GM12878 (cell line): Measurements from ENCODE around the gene WBP11. TPM values are rescaled to one million over a fixed set of nuclear protein-coding genes. Genes with fewer than 3 reads are reported as not detected.

Source experiments
- ATAC-seq: fragments of 200-7000 bp; cut with Tn5 transposase; 3 replicates; pipeline ENCODE4 v1.9.1; 2020; ENCODE audit warnings: mild to moderate bottlenecking, moderate library complexity
- BruUV-seq: library from RNA; stranded (reverse); fragments of 400-500 nt; replicated peaks from 2 replicates; lab custom pipeline; 2021; lab: Mats Ljungman, UMichigan
- CTCF ChIA-PET: fragments of 300-600 bp; sonication (Branson Sonifier 250); formaldehyde crosslinking; extraction: SDS; loops from one replicate; lab custom pipeline; 2021; ENCODE audit warnings: inconsistent platforms; lab: Yijun Ruan, JAX
- POLR2A ChIA-PET: fragments of 350-600 bp; formaldehyde crosslinking; extraction: SDS; loops from one replicate; lab custom pipeline; 2021; ENCODE audit warnings: inconsistent platforms; lab: Charles Lee
- RAD21 ChIA-PET: fragments of 300-600 bp; sonication (Branson Sonifier 250); formaldehyde crosslinking; loops from one replicate; lab custom pipeline; 2023; ENCODE audit warnings: antibody characterized with exemption; ENCODE audit not compliant: unreplicated experiment; lab: Charles Lee
- SMC1A ChIA-PET: fragments of 300-600 bp; sonication (Branson Sonifier 250); formaldehyde crosslinking; loops from one replicate; lab custom pipeline; 2023; ENCODE audit not compliant: unreplicated experiment, uncharacterized antibody; lab: Charles Lee
- DNase-seq: peaks from one replicate; pipeline ENCODE4 v3.0.0-alpha.2; 2011; ENCODE audit warnings: low read depth, low spot score
- FAIRE-seq: peaks from 3 replicates; lab custom pipeline; 2011; peaks lifted over from hg19 to GRCh38; lab: Jason Lieb, UNC
- H2AFZ ChIP-seq: 2 replicates; pipeline ENCODE4 v1.6.0; 2011; ENCODE audit warnings: low read depth, low read length, control low read depth; ENCODE audit not compliant: control insufficient read depth
- H3K27ac ChIP-seq: 2 replicates; pipeline ENCODE4 v1.5.1; 2011; ENCODE audit warnings: control low read depth; ENCODE audit not compliant: control insufficient read depth, insufficient read depth
- H3K27me3 ChIP-seq, 2 experiments: replicated peaks in 1 of 2; 2 replicates each; pipeline versions ENCODE4 v1.6.0 to v1.6.1; 2011; ENCODE audit warnings: low read length in 1 of 2; ENCODE audit not compliant: control insufficient read depth in 2 of 2, insufficient read depth in 2 of 2
- H3K36me3 ChIP-seq, 2 experiments: 2 replicates each; pipeline ENCODE4 v1.5.1; 2011; ENCODE audit warnings: low read length in 1 of 2; ENCODE audit not compliant: control insufficient read depth in 2 of 2, insufficient read depth in 2 of 2
- H3K4me1 ChIP-seq: 2 replicates; pipeline ENCODE4 v1.6.1; 2011; ENCODE audit warnings: mild to moderate bottlenecking, low read length, moderate library complexity, mixed read lengths; ENCODE audit not compliant: control insufficient read depth, insufficient read depth
- H3K4me2 ChIP-seq: 2 replicates; pipeline ENCODE4 v1.6.0; 2011; ENCODE audit warnings: control low read depth; ENCODE audit not compliant: control insufficient read depth, insufficient read depth
- H3K4me3 ChIP-seq: fragments of 200-600 bp; sonication (generic); 2 replicates; pipeline ENCODE4 v1.5.1; 2016
- H3K79me2 ChIP-seq: 2 replicates; pipeline ENCODE4 v1.6.0; 2011; ENCODE audit warnings: low read length; ENCODE audit not compliant: control insufficient read depth, insufficient read depth
- H3K9ac ChIP-seq: 2 replicates; pipeline ENCODE4 v1.8.0; 2011; ENCODE audit warnings: low read length, control low read depth, mixed read lengths; ENCODE audit not compliant: control insufficient read depth, insufficient read depth
- H3K9me3 ChIP-seq: replicated peaks from 3 replicates; pipeline ENCODE4 v1.5.1; 2011; ENCODE audit warnings: mild to moderate bottlenecking, low read length; ENCODE audit not compliant: control insufficient read depth, insufficient read depth
- H4K20me1 ChIP-seq: 2 replicates; pipeline ENCODE4 v1.6.0; 2011; ENCODE audit not compliant: control insufficient read depth, insufficient read depth
- CBX5 ChIP-seq: sonication (generic); IDR thresholded peaks from 2 replicates; pipeline ENCODE4 v1.6.1; 2016; ENCODE audit warnings: low read depth, moderate library complexity, mild to moderate bottlenecking, inconsistent platforms
- CREB1 ChIP-seq: IDR thresholded peaks from 2 replicates; pipeline ENCODE4 v1.6.1; 2012; ENCODE audit warnings: low read depth, mild to moderate bottlenecking, inconsistent platforms
- CTCF ChIP-seq, 3 experiments: IDR thresholded peaks in 2 of 3; conservative IDR thresholded peaks in 1 of 3; 2 replicates each; pipeline ENCODE4 v1.5.1; 2011; ENCODE audit warnings: low read depth in 3 of 3, low read length in 3 of 3, mild to moderate bottlenecking in 3 of 3, control low read depth in 2 of 3, moderate library complexity in 2 of 3, inconsistent platforms in 1 of 3, mixed read lengths in 1 of 3; ENCODE audit not compliant: control insufficient read depth in 2 of 3, insufficient read depth in 1 of 3; ENCODE audit errors: extremely low read depth in 1 of 3
- GATAD2B ChIP-seq: fragments of 450-650 bp; conservative IDR thresholded peaks from 2 replicates; pipeline ENCODE4 v1.6.1; 2017; ENCODE audit warnings: low read depth, mild to moderate bottlenecking, moderate library complexity
- HCFC1 ChIP-seq: fragments of 150-350 bp; IDR thresholded peaks from 2 replicates; pipeline ENCODE4 v1.6.1; 2014; ENCODE audit warnings: low read length
- KAT2A ChIP-seq: conservative IDR thresholded peaks from 2 replicates; pipeline ENCODE4 v1.6.1; 2011; ENCODE audit warnings: low read depth, low read length; ENCODE audit not compliant: control insufficient read depth
- KDM1A ChIP-seq: fragments of 200-600 bp; sonication (generic); IDR thresholded peaks from 2 replicates; pipeline ENCODE4 v1.6.1; 2016; ENCODE audit warnings: borderline replicate concordance
- POLR2AphosphoS5 ChIP-seq: IDR thresholded peaks from 2 replicates; pipeline ENCODE4 v1.6.1; 2011; ENCODE audit warnings: mild to moderate bottlenecking, low read length, inconsistent platforms
- POU2F2 ChIP-seq: IDR thresholded peaks from 3 replicates; pipeline ENCODE4 v1.6.1; 2011; ENCODE audit warnings: low read depth, mild to moderate bottlenecking, low read length, borderline replicate concordance
- SKIL ChIP-seq: fragments of 450-650 bp; IDR thresholded peaks from 2 replicates; pipeline ENCODE4 v1.6.1; 2017; ENCODE audit warnings: mild to moderate bottlenecking, low read depth, inconsistent platforms; ENCODE audit not compliant: poor library complexity, severe bottlenecking
- TARDBP ChIP-seq: IDR thresholded peaks from 2 replicates; pipeline ENCODE4 v1.6.1; 2016; ENCODE audit warnings: borderline replicate concordance
- YBX1 ChIP-seq: fragments of 450-650 bp; IDR thresholded peaks from 2 replicates; pipeline ENCODE4 v1.6.1; 2016; ENCODE audit warnings: antibody characterized with exemption
- WGBS: methylation state at CpG from one replicate; pipeline ENCODE4 v1.1.6; 2016; ENCODE audit warnings: low lambda C conversion rate; ENCODE audit not compliant: insufficient replicate concordance, insufficient coverage; ENCODE audit errors: missing lambda C conversion rate; 5-methylcytosine and 5-hydroxymethylcytosine counted together
- in situ Hi-C: fragments of 300-500 bp; cut with MboI; formaldehyde crosslinking; loops from 9 replicates; pipeline ENCODE4 v1.14.3; 2018; ENCODE audit warnings: mixed read lengths
- intact Hi-C: fragments of 100-400 bp; cut with micrococcal nuclease; formaldehyde crosslinking; loops from one replicate; pipeline ENCODE4 v1.14.2; 2022; ENCODE audit not compliant: unreplicated experiment
- polyA plus RNA-seq, 11 experiments: library from polyadenylated mRNA; depleted of rRNA in 4 of 11; unstranded in 6 of 11; stranded (reverse) in 5 of 11; fragments of >200 nt; fragmentation: Nextera tagmentation in 4 of 11; fragmentation: Illumina TruSeq in 1 of 11; extraction: Ambion mirVana in 4 of 11; extraction: Trizol in 1 of 11; gene quantifications; 1 replicate in 1 of 11; 2 replicates in 10 of 11; pipeline versions ENCODE4 v1.2.1 to v1.2.3, GENCODE V29; 2011 to 2016; ENCODE audit warnings: inconsistent platforms in 2 of 11, missing spikeins in 2 of 11, low read depth in 1 of 11
- total RNA-seq, 4 experiments: library from RNA; depleted of rRNA in 3 of 4; stranded (reverse); fragments of >200 nt in 3 of 4; fragmentation: Illumina TruSeq in 1 of 4; extraction: Trizol in 1 of 4; gene quantifications; 2 replicates each; pipeline versions ENCODE4 v1.2.1 to v1.2.3, GENCODE V29; 2013 to 2021
- TF ChIP-seq, protein P1 (sequence below): fragments of 450-650 bp; IDR thresholded peaks from 2 replicates; pipeline ENCODE4 v1.6.1; 2018; ENCODE audit warnings: borderline replicate concordance, mild to moderate bottlenecking; ENCODE audit not compliant: partially characterized antibody

The WBP11 gene
- total and polyA plus RNA-seq, 10 of the 15 experiments (the other 5 are each of a cell fraction or from before 2014, with no cell fraction given), result 11.5 to 107 (median 29.1) TPM

DNA sequence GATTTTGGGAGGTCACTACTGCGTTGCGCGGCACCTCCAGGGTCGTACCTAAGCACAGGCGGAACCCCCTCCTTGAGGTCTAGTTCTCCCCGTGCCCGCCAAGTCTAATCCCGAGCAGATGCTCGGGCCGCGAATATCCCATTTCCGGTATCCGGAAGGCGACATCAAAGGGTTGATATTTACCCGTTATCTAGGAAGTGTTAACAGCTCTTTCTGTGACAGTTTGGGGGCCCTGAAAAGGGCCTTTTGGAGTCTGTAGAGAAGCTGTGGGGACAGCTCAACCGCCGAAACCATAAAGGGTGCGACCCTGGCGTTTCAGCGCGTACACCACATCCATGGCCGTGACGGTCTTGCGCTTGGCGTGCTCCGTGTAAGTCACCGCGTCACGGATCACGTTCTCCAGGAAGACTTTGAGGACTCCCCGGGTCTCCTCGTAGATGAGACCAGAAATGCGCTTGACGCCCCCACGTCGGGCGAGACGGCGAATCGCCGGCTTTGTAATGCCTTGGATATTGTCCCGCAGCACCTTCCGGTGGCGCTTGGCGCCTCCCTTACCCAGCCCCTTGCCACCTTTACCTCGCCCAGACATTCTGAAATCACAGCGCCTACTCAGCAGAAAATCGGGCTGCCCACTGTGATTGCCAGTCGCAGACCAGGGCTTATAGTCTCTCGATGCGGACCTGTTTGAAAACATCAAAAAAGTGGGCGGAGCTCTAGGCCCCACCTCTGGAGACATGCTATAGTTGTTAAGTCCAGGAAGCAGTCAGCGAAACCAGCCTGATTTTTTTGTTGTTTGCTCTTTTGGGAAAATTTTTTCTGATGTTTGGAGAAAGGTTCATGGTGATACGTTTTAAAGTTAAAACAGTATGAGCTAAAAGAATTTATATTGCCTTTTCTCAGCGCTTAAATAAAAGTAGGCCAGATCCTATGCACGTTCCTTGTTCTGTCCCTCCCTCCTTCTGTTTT is 32.5 kb downstream of the WBP11 start:
- Histone ChIP-seq H3K9ac (peak overlapping the region; percentile 99), H3K27me3 (no peaks in the 10 kb centered on the region), H3K4me1 (peaks cover 5% of the 10 kb centered on the region), H3K27ac (peak overlapping the region; percentile 99), H3K4me2 (peak overlapping the region; percentile 73), H3K9me3 (peaks cover 9% of the 10 kb centered on the region; the same call in 2 of the 3 replicates), H2AFZ (peak overlapping the region; percentile 43), H4K20me1 (no peaks in the 10 kb centered on the region), H3K79me2 (peaks cover 61% of the 10 kb centered on the region), H3K4me3 (peak overlapping the region; percentile 83), H3K36me3 (peaks cover 0 to 5% of the 10 kb centered on the region in 2 experiments; a peak in 2 of 4 replicates)
- CTCF ChIA-PET, result interaction anchor here (0.7 to 3.6 kb wide), 11 partner anchors 11 to 533 kb away, joined by 3 to 38 read pairs (median 4); partner anchors contain the start of genes ATF7IP, C12orf60, SMCO3 and WBP11
- under 1% methylated on average over 56 of the region's 56 CpGs for WGBS
- FAIRE-seq, result peak; percentile 81
- in situ Hi-C loops, result loop anchor here (10.0 to 25.0 kb wide), 2 partner anchors 184 to 1867 kb away; no protein-coding TSS in a partner anchor
- peak; percentile 97 for DNase-seq
- BruUV-seq, result TSS peak; percentile 81
- peak; percentile 51 for ATAC-seq
- RAD21 ChIA-PET, result interaction anchor here (0.9 to 9.5 kb wide), 16 partner anchors 10 to 533 kb away, joined by 3 to 89 read pairs (median 4); partner anchors contain the start of genes ARHGDIB, C12orf60 and WBP11
- POLR2A ChIA-PET, result interaction anchor here (0.6 to 3.3 kb wide), 11 partner anchors 8 to 960 kb away, joined by 3 to 41 read pairs (median 3); partner anchors contain the start of genes C12orf60 and WBP11
- SMC1A ChIA-PET, result interaction anchor here (0.5 to 3.6 kb wide), 17 partner anchors 12 to 533 kb away, joined by 3 to 52 read pairs (median 4); partner anchors contain the start of genes ATF7IP, C12orf60 and WBP11
- intact Hi-C loops, result loop anchor here (2.0 to 5.0 kb wide), 6 partner anchors 190 to 1112 kb away; partner anchors contain the start of genes ARHGDIB, ATF7IP and STRAP
- TF ChIP-seq YBX1 (no peak), KAT2A (no peak), POLR2AphosphoS5 (peak; percentile 98), TARDBP (no peak), POU2F2 (peak; percentile 99), KDM1A (no peak), GATAD2B (peak; percentile 65; the same call in 1 of the 2 replicates), CREB1 (peak; percentile 75), SKIL (peak; percentile 82), CTCF (IDR thresholded peaks at IDR 0.05 in 2 of 3, conservative IDR thresholded peaks at IDR 0.05 in 1 of 3; ENCODE audit: control insufficient read depth in 2 of 3, extremely low read depth in 1 of 3, insufficient read depth in 1 of 3, low read depth in 3 of 3, low read length in 3 of 3) (no peak), CBX5 (0 out of 2 replicates have a peak, but pooled peaks have one; percentile 60), HCFC1 (no peak; the same call in none of the 2 replicates)
- TF ChIP-seq, protein P1, sequence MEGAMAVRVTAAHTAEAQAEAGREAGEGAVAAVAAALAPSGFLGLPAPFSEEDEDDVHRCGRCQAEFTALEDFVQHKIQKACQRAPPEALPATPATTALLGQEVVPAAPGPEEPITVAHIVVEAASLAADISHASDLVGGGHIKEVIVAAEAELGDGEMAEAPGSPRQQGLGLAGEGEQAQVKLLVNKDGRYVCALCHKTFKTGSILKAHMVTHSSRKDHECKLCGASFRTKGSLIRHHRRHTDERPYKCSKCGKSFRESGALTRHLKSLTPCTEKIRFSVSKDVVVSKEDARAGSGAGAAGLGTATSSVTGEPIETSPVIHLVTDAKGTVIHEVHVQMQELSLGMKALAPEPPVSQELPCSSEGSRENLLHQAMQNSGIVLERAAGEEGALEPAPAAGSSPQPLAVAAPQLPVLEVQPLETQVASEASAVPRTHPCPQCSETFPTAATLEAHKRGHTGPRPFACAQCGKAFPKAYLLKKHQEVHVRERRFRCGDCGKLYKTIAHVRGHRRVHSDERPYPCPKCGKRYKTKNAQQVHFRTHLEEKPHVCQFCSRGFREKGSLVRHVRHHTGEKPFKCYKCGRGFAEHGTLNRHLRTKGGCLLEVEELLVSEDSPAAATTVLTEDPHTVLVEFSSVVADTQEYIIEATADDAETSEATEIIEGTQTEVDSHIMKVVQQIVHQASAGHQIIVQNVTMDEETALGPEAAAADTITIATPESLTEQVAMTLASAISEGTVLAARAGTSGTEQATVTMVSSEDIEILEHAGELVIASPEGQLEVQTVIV, result no peak
